RCC 7860 (cell line): ENCODE measurements around the gene PKD1L1.
"Not testable (repeated sequence)": the region's sequence is repeated elsewhere in the genome, so short reads cannot be mapped to it uniquely, and the experiment has no call there.

Source experiments
- DNase-seq: peaks from one replicate; pipeline ENCODE4 v3.0.0-alpha.2; 2015; ENCODE audit warnings: low spot score
- FAIRE-seq: peaks from 2 replicates; lab custom pipeline; 2012; peaks lifted over from hg19 to GRCh38; lab: Jason Lieb, UNC

The PKD1L1 gene

DNA sequence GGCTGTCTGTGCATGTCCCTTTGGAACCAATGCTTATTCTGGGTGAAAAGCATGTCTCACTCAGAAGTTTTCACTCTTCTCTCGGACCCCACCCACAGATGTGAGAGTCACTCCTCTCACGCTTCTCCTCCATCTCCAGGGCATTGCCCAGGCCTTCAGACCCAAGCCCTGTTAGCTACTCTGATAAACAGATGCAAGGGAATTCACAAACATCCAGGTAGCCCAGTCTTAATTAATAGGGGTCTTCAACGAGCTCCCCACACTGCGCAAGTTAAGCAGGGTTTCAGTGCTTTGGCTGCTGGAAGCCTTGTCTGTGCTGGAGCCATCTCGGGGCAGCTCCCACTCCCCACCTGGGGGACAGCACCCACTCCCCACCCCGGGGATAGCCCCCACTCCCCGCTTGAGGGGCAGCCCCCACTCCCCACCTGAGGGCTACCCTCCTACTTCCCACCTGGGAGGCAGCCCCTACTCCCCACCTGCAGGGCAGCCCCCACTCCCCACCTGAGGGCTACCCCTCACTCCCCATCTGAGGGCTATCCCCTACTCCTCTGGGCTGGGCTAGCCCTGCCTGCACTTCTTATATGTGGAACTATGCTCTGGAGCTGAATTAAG is 8.7 kb downstream of the PKD1L1 start:
- no peak for DNase-seq
- FAIRE-seq, result no peak

DNA sequence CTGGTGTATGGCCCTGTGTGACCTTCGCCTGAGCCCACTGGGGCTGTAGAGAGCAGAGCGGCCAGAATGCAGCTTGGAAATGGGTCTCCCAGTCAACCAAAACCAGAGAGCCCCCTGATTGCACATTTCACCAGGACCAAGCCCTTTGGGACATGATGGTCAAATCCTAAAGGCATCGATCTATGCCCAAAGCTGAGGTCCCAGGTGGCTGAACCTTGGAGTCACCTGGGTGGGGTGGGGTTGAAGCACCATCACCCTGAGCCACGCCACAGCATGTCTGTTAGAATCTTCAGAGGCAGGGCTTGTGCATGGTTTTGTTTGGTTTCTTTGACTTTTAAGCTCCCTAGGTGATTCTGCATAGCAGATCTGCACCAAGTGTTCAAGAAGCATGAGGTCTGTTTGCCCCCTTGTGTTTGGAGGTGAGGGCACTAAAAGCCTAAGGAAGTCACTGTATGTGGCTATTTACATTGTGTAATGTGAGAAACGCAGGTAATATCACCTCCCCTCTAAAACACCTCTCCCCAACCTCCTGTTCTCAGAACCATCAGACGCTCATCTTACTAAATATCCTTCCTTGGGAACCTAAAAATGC is 9.6 kb downstream of the PKD1L1 start:
- DNase-seq (no peak), FAIRE-seq (no peak)

DNA sequence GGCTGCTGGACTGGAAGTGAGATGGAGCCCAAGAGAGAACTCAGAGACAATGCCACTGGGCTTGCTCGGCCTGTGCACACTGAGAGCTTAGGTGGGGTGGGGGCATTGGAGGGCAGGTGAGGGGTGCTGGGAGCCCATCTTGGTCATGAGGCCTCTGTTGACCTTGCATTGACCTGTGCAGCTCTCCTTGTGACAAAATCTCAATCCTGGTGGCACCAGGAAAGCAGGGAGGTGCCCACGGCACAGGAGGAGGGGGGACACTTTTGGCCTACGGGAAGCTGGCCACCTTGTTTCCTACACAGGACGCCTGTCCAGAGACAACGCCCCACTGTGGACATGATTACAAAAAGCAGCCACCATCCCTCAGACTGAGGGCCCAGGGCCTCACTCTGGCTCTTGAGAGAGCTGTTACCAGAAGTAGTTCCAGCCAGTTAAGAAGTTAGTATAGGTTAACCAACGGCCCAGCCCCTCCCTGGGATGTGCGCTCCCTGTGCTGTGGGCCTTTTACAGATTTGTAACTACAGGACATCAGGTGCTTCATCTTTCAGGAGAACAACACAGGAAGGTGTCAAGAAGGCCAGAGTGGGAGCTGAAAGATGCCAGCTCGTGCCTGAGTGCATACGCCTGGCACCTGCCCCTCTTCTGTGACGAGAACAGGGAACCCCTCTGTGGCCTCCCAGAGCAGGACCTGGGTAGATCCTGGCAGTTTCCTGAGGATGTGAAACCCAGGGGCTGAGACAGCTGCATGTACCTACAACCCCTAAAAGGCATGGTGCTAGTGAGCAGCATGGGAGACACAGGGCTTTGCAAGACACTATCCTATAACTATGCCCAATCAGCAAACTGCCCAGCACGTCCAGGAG is 10.3 kb downstream of the PKD1L1 start:
- DNase-seq (no peak), FAIRE-seq (no peak)

DNA sequence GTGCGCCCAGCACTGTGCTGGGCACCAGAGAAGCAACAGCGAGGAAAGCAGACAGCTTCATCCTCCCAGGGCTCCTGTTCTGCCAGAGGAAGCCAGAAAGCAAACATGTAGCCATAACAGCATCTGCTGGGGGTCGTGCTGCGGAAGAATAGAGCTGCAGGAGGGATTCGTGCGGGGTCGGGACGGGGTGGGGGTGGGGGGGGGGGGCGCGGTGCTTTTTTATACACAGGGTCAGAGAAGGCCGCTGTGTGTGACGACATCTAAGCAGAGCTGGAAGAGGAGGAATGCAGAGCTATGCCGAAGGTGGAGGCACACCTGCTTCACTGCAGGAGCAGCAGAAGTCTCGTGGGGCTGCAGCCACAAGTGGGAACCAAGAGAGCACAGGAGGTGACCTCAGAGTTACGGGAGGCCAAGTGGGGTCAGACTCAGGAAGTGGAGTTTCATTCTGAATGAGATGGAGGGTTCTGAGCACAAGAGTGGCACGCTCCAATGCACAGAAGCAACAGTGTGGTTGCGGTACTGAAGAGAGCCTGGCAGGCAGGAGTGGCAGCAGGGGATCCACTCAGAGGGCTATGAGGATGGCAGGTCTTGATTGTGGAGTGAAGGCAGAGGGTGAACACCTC is 11.1 kb downstream of the PKD1L1 start:
- FAIRE-seq, result no peak
- peak; percentile 32 for DNase-seq

DNA sequence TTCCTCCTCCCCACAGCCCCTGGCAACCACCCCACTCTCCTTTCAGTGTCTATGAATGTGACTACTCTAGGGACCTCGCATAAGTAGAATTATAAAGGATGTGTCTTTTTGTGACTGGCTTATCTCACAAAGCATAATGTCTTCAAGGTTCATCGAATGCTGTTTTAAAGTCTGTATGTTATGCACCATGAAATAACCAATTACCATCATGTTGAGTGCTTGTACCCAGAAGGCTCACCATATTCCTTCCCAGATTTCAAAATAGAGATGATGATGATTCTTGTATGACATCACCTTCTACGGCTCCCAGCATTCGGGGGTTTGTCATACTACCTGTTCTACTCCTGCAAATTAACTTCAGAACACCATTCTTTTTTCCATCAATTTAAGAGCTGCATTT is 11.9 kb downstream of the PKD1L1 start:
- DNase-seq (no peak), FAIRE-seq (no peak)

DNA sequence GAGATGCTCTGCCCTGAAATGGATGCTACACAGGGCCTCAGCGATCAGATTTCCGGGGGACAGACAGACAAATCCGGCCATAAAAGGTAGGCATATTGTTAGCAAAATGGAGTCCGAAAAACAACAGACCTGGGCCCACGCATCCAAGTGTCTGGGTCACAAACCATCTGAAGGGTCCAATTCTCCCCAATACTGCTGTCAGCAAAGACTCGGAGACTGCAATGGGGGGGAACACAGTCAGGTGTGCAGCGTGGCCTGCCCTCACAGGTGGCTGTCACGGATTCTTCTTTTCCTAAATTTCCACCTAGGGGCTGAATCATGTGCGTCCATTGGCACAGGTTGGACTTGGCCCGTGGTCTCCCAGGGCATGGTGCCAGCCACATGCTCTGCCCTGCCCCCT is 12.9 kb downstream of the PKD1L1 start:
- FAIRE-seq, result no peak
- DNase-seq, result no peak

DNA sequence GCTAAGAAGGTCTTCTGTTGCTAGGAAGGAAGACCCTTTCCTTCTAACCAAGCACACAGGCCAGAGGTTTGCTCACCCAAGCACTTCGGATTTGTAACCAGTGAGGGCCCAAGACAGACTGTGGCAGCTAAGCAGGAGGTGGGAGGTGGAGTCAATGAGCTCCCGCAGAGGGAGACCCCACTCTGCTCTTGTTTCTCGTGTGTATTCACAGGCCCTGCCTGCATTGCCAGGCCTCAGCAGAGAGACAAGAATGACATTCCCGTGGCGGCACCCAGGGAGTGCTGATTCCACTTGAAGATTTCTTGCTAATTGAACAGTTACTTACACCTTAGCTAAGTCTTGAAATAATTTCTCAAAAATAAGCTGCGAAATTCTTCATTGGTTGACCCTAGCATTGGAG is 13.4 kb downstream of the PKD1L1 start:
- no peak for DNase-seq
- FAIRE-seq, result no peak

DNA sequence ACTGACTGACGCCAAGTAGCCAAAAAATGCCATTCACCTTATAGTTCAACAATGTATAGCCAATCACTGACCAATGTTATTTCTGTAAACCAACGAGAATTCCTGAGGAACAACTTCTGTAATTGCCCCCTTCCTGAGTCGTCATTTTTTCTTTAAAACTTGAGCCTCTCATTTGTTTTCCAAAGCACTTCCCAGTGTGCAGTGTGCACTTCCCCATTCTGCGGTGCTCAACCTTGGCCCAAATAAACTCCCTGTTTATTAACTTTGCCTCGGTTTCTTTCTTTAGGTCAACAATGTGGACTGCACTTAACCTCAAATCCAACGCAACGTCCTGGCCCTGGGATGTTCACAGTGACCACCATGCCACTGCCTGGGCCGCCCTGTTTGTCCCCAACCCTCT is 15.1 kb downstream of the PKD1L1 start:
- no peak for DNase-seq
- FAIRE-seq, result no peak

DNA sequence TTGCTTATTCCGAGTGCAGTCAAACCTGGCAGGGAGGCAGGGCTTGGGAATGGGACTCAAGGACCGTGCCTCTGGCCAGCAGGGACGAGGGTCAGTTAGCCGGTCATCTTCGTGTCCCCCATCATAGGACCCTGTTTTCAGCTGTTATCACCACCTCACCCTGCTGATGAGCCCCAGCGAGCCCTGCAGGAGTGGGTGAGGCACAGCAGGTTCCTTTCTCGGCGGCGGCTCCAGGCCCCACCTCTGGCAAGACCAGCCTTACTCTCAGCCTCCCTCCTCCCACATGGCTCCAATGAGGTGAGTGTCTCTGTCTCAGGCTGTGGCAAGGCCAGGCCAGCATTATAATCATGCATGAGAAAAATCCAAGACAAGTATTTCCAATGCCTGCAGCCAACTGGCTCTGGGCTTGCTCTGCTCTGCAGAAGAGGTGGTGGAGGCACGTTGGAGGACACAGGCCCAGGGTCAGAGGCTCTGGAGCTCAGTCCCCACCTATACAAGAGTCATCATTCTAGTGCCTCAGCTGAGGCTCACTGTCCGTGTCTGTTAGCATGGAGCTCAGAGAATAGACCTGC is 15.7 kb downstream of the PKD1L1 start:
- DNase-seq (no peak), FAIRE-seq (no peak)

DNA sequence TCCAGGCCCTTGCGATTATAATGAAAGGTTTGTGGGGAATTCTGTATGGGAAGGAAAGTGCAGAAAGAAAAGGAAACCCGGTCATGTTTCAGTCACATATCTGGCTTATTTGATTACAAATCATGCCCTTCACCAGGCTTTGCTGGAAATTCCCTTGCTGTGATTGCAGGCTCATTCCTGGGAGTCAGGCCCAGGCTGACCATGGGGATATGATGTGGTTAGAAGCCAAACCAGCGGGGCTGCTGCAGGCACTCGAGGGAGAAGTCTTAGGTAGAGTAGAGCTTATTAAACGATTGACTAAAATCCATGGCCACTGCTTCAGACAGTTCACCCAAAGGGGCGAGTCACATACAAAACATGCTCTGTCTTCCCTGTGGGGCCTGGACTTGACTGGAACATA is 16.2 kb downstream of the PKD1L1 start:
- no peak for FAIRE-seq
- DNase-seq, result no peak

DNA sequence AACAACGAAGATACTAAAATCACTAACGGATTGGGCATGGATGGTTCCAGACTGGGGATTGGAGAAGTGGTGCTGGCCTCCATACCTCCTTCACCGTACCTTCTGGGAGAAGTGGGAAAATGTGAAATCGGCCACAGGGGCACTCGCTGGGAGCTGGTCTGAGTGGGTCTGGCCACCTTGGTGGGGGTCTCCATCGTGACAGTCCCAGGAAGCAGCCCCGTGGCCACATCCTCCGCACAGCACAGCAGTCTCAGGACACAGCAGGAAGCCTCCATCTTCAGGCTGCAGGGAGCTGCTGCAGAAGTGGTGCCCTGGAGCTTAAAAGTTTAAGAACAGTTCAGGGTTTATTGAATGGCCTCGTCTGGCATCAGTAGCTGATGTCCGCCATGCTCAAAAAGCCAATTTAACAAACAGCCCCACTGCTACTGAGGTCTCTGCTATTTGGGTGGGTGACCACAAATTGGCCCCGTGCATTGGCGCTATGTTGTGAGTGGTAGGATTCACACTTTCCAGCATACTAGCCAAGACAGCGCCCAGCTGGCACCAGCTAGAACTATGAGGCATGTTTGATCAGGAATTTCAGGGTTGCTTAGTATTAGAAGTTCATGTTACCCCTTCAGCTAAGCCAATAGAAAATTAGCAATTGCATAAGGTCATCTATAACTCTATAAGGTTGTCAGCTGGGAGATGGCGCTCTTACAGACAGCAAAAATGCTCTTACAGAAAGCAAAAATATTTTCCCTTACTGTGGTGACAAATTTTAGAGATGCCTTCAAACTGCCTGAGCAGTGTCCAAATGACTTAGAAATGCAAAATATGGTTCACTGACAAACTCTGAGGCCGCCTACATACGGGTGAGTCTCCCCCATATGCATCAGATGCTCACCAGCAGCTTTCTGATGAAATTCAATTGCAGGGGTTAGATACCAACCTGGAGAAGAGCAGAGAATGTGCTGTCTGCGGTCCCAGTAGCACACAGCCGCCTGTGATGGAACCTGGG is 17.0 kb downstream of the PKD1L1 start:
- DNase-seq, result no peak
- FAIRE-seq, result no peak

DNA sequence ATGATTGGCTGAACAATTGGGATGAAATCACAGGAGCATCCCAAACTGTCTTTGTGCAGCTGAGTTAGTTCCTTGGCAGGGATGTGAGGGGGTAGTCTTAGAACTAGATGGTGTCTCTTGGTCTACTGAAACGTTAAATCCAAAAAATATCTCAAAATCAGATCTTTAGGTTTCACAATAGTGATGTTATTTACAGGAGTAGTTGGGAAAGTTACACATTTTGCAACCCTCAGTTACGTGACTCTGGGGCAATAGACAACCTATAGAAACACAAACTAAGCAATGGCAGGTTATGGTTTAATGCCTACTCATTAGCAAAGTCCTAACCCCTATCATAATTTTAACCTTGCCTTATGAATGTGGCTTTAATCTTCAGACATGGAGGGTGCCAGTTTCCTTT is 24.0 kb downstream of the PKD1L1 start:
- DNase-seq (no peak), FAIRE-seq (no peak)

DNA sequence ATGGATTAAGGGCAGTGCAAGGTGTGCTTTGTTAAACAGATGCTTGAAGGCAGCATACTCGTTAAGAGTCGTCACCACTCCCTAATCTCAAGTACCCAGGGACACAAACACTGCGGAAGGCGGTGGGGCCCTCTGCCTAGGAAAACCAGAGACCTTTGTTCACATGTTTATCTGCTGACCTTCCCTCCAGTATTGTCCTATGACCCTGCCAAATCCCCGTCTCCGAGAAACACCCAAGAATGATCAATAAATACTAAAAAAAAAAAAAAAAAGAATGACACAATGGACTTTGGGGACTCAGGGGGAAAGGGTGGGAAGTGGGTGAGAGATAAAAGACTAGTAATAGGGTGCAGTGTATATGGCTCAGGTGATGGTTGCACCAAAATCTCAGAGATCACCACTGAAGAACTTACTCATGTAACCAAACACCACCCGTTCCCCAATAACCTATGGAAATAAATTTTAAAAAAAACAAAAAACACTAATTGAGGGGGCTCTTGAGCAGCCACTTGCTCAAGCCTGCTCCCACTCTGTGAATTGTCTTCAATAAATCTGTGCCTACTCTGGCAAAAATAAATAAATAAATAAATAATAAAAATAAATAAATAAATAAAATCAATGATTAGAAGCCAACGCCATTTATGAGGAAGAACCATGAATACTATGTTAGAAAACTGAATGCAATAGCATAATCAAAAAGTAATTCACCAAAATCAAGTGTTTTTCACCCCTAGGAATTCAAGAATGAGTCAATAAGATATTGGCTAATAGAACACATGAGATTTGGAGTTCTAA is 25.0 kb downstream of the PKD1L1 start:
- not testable (repeated sequence) for FAIRE-seq, DNase-seq

DNA sequence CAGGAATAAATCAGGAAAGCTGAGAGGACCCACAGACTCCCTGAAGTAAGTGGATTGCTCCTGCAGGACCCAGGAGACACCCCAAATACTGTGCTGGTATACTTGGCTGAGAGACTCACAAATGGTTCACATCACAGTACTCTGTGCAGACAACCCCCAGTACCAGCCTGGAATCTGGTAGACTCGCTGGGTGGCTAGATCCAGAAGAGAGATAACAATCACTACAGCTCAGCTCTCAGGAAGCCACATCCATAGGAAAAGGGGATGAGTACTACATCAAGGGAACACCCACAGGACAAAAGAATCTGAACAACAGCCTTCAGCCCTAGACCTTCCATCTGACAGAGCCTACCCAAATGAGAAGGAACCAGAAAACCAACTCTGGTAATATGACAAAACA is 31.8 kb downstream of the PKD1L1 start:
- DNase-seq, FAIRE-seq: not testable (repeated sequence)

DNA sequence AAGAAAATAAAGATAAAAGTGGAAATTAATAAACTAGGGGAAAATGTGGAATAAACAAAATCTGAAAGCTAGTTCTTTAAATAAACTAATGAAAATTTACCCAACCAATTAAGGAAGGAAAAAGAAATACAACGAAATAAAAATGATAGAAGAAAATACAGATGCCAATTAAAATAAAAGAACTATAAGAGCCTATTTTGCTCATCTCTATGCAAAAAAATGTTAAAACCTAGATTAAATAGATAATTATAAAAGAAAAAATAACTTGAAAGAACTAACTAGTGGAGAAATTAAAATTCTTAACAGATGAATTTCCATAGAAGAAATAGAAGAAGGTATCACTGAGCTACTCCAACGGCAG is 32.7 kb downstream of the PKD1L1 start:
- DNase-seq (no peak), FAIRE-seq (peak; percentile 53)

DNA sequence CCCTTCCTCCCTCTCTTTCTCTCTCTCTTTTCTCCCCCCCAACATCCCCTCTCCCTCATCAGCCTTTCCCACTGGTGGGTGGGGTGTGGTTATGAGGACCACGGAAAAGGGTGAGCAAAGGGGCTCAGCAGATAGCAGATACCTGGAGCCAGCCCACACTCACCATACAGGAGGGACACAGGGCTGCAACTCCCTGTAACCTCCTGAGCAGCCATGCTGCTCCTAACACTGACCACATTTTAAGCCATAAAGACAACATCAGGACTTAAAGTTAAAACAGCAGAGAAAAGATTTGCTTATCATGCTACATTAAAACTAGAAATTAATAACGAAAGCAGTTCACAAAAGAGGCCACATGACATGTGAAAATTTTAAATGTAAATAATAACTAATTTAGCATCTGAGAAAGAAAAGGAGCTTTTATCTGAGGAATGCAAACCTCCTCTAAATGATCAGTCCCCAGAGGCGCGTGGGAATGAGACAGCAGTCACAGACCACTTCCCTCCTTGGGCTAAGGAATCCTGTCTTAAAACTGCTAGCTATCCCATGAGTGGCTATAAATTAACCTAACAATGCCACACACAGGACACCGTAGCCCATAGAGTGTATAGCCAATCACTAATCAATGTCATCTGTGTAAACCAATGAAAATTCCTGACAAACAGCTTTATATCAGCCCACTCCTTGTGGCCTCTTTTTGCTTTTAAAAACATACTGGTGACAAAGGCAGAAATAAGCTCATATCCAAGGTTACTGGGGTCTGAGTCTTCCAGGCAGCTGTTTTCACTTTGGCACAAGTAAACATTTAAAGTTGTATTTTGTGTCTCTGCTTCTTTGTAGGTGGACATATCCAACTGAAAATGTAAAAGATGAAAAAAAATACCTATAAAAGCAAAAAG is 33.3 kb downstream of the PKD1L1 start:
- FAIRE-seq, result no peak
- DNase-seq, result no peak

DNA sequence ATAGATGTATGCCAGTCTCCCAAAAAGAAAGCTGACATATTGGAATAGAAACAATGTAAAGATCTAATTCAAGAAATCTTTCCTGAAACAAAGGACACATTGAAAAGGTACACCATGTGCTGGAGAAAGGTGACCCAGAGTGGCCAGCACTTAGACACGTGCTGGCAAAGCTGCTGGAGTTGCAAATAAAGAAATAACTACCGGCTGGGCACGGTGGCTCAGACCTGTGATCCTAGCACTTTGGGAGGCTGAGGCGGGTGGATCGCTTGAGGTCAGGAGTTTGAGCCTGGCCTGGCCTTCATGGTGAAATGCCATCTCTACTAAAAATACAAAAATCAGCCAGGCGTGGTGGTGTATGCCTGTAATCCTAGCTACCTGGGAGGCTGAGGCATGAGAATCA is 35.9 kb downstream of the PKD1L1 start:
- DNase-seq (no peak), FAIRE-seq (no peak)

DNA sequence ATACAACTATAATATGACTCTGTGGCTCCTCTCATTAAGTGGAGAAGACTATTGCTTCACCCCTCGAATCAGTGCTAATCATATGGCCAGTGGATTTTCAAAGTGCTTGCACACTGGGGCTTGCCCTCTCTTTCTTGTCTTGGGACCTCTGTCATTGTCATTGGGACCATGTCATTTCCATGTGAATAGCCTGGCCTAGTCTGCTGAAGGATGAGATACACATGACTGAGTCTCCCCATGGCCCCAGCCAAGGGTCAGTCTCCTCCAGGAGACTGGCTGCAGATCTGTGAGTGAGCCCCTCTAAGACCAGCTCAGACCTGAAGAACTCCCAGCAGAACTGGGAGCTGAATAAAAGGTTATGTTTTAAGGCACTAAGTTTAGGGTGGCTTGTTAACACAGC is 39.5 kb downstream of the PKD1L1 start:
- FAIRE-seq, result no peak
- no peak for DNase-seq
